Panc1 (cell line): ENCODE measurements around the gene CAPN3.
"Not testable (repeated sequence)": the region's sequence is repeated elsewhere in the genome, so short reads cannot be mapped to it uniquely, and the experiment has no call there.

Experiments
- CTCF ChIP-seq: fragments of 450-650 bp; IDR thresholded peaks from 2 replicates; pipeline ENCODE4 v1.5.1; 2017; ENCODE audit warnings: mild to moderate bottlenecking
- TCF7L2 ChIP-seq: IDR thresholded peaks from 2 replicates; pipeline ENCODE4 v1.6.1; 2011; ENCODE audit warnings: mild to moderate bottlenecking, low read depth, low read length, inconsistent platforms

GRCh38 chr15:42337104-42337503 lies 22.2 kb upstream of the CAPN3 start:
- TF ChIP-seq CTCF, TCF7L2: not testable (repeated sequence)
